CD8-positive, alpha-beta memory T cell (primary cell): ENCODE results near the gene CYLD. TPM values are rescaled to one million over a fixed set of nuclear protein-coding genes. Genes with fewer than 3 reads are reported as not detected.

Experiments
- CTCF ChIA-PET: fragments of 350-600 bp; sonication (Branson Sonifier 250); formaldehyde crosslinking; loops from one replicate; lab custom pipeline; 2021; ENCODE audit warnings: antibody characterized with exemption; lab: Charles Lee
- POLR2A ChIA-PET: fragments of 350-600 bp; sonication (Branson Sonifier 250); formaldehyde crosslinking; loops from one replicate; lab custom pipeline; 2021; ENCODE audit warnings: antibody characterized with exemption; lab: Charles Lee
- DNase-seq, 5 donors: peaks; one replicate each; pipeline versions ENCODE4 v3.0.0 to v3.0.0-alpha.2; 2020 to 2022; ENCODE audit warnings: mixed read lengths in 1 of 5
- H3K27ac ChIP-seq: one replicate; pipeline ENCODE4 v1.7.0; 2013; ENCODE audit warnings: low read depth, mild to moderate bottlenecking, low read length, moderate library complexity
- H3K27me3 ChIP-seq: 2 replicates; pipeline ENCODE4 v1.7.0; 2013; ENCODE audit warnings: low read length, mild to moderate bottlenecking; ENCODE audit not compliant: insufficient read depth, poor library complexity, severe bottlenecking
- H3K36me3 ChIP-seq: 2 replicates; pipeline ENCODE4 v1.7.0; 2013; ENCODE audit warnings: mild to moderate bottlenecking, low read length, moderate library complexity; ENCODE audit not compliant: insufficient read depth
- H3K4me1 ChIP-seq: 2 replicates; pipeline ENCODE4 v1.7.0; 2013; ENCODE audit warnings: mild to moderate bottlenecking, low read length, moderate library complexity; ENCODE audit not compliant: insufficient read depth
- H3K4me3 ChIP-seq: 2 replicates; pipeline ENCODE4 v1.7.0; 2013; ENCODE audit warnings: mild to moderate bottlenecking, low read length
- H3K9me3 ChIP-seq: 2 replicates; pipeline ENCODE4 v1.7.0; 2013; ENCODE audit warnings: mild to moderate bottlenecking, low read length
- H3K27ac Mint-ChIP-seq, 8 donors: one replicate each; pipeline ENCODE4 v1.8.0; 2020 to 2021; ENCODE audit warnings: mixed read lengths in 8 of 8, mild to moderate bottlenecking in 6 of 8, inconsistent platforms in 3 of 8, moderate library complexity in 3 of 8
- H3K27me3 Mint-ChIP-seq, 2 donors: one replicate each; pipeline ENCODE4 v1.8.0; 2020 to 2021; ENCODE audit warnings: mixed read lengths in 2 of 2, mild to moderate bottlenecking in 1 of 2, moderate library complexity in 1 of 2
- H3K36me3 Mint-ChIP-seq, 3 donors: one replicate each; pipeline ENCODE4 v1.8.0; 2020 to 2021; ENCODE audit warnings: mixed read lengths in 3 of 3, inconsistent platforms in 1 of 3, mild to moderate bottlenecking in 1 of 3
- H3K4me1 Mint-ChIP-seq, 3 donors: one replicate each; pipeline ENCODE4 v1.8.0; 2020 to 2021; ENCODE audit warnings: mixed read lengths in 3 of 3, inconsistent platforms in 1 of 3, mild to moderate bottlenecking in 1 of 3
- H3K4me3 Mint-ChIP-seq, 7 donors: one replicate each; pipeline ENCODE4 v1.8.0; 2020 to 2021; ENCODE audit warnings: mixed read lengths in 7 of 7, mild to moderate bottlenecking in 6 of 7, moderate library complexity in 4 of 7, inconsistent platforms in 2 of 7
- H3K9me3 Mint-ChIP-seq, 5 donors: one replicate each; pipeline ENCODE4 v1.8.0; 2020 to 2022; ENCODE audit warnings: mixed read lengths in 5 of 5, mild to moderate bottlenecking in 3 of 5, moderate library complexity in 2 of 5, inconsistent platforms in 1 of 5
- polyA plus RNA-seq: library from polyadenylated mRNA; unstranded; fragments of 300-500 nt; fragmentation: Illumina TruSeq; gene quantifications from one replicate; pipeline ENCODE4 v1.2.3, GENCODE V29; 2021
- total RNA-seq, 2 experiments: library from RNA; stranded (reverse); gene quantifications; one replicate each; pipeline ENCODE4 v1.2.3, GENCODE V29; 2021

CYLD gene
- total and polyA plus RNA-seq, 3 experiments from 2014 or later = 105 to 152 (median 144) TPM

DNA sequence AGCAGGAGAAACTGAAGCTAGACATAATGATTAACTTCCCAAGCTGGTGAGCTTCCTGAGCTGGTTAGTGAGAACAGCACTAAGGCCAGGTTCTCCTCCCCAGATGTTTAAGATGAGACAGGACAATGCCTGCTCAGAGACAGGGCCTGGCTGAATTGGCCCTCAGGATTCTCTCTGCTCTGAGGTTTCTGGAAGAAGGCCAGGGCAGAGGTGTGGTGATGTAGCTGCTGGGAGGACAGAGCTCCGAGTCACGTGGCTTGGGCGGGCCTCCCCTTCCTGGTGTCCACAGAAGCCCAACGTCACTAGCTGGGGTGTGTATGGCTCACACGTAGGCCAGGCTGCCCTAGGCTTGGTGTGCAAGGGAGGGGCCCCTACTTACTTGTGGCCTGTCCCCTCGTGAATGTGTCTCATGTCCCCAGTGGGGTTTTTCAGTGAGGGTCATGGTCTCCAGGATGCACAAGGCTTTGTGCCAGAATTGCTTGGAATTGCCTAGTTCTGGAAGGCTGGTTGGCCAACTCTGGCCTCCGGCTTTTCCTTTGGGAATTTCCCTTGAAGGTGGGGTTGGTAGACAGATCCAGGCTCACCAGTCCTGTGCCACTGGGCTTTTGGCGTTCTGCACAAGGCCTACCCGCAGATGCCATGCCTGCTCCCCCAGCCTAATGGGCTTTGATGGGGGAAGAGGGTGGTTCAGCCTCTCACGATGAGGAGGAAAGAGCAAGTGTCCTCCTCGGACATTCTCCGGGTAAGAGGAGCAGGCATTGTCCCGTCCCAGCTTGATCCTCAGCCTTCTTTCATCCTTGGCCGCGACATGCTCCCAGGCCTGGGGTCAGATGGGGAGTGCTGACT lies 45.1 kb upstream of the CYLD start:
- Histone ChIP-seq H3K36me3 (no peaks in the 10 kb centered on the region), H3K27me3 (no peaks in the 10 kb centered on the region), H3K9me3 (no peaks in the 10 kb centered on the region), H3K4me1 (peaks cover 57% of the 10 kb centered on the region), H3K4me3 (peak overlapping the region; percentile 1), H3K27ac (peak overlapping the region; percentile 78)
- H3K27me3 Mint-ChIP-seq = peaks cover 0 to 3% of the 10 kb centered on the region in 2 donors
- peak overlapping the region; percentile 94 to 99 (median 98) for H3K27ac Mint-ChIP-seq
- peak overlapping the region; percentile 86 to 95 (median 93) for H3K4me3 Mint-ChIP-seq
- ChIA-PET POLR2A (interaction anchor here (1.3 to 3.7 kb wide), 6 partner anchors 10 to 48 kb away, joined by 3 to 16 read pairs (median 6); partner anchors contain the start of genes CYLD and SNX20), CTCF (interaction anchor here (0.7 to 8.1 kb wide), 6 partner anchors 11 to 110 kb away, joined by 3 to 51 read pairs (median 4); partner anchors contain the start of gene CYLD)
- DNase-seq = peak in 4 of 5 donors; percentile 30 to 81 (median 52)
- peaks cover 58 to 75% (median 71%) of the 10 kb centered on the region in 3 donors for H3K4me1 Mint-ChIP-seq
- H3K36me3 Mint-ChIP-seq = peaks cover 2 to 7% (median 3%) of the 10 kb centered on the region in 3 donors
- H3K9me3 Mint-ChIP-seq = no peaks in the 10 kb centered on the region

DNA sequence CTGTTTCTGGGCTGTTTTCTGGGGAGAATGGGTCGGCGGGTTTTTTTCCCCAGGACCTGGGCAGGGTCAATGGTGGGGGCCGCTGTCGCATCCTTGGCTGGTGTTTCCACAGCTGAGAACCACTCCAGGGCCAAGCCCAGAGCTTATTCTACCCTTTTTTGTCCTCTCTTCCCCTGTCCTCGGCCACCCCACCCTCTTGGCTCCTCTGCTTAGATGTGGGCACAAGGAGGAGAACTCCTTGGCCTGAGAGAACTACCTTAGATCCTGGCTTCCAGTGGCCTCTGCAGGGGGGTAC lies 44.5 kb upstream of the CYLD start:
- DNase-seq = no peak
- ChIA-PET CTCF (interaction anchor here (1.1 to 8.1 kb wide), 6 partner anchors 11 to 109 kb away, joined by 3 to 51 read pairs (median 4); no protein-coding TSS in a partner anchor), POLR2A (interaction anchor here (1.3 to 3.7 kb wide), 5 partner anchors 11 to 47 kb away, joined by 3 to 16 read pairs (median 5); partner anchors contain the start of genes CYLD and SNX20)
- Mint-ChIP-seq H3K36me3 (peaks cover 2 to 7% (median 3%) of the 10 kb centered on the region in 3 donors), H3K27me3 (peaks cover 0 to 3% of the 10 kb centered on the region in 2 donors), H3K4me1 (peaks cover 56 to 74% (median 71%) of the 10 kb centered on the region in 3 donors), H3K4me3 (peak overlapping the region; percentile 91 to 97 (median 94)), H3K27ac (peak overlapping the region; percentile 94 to 99 (median 98)), H3K9me3 (no peaks in the 10 kb centered on the region)
- Histone ChIP-seq H3K36me3 (no peaks in the 10 kb centered on the region), H3K9me3 (no peaks in the 10 kb centered on the region), H3K27me3 (no peaks in the 10 kb centered on the region), H3K27ac (peak overlapping the region; percentile 78), H3K4me3 (peak overlapping the region; percentile 75), H3K4me1 (peaks cover 57% of the 10 kb centered on the region)

GRCh38 chr16:50697881-50698767 lies 43.8 kb upstream of the CYLD start:
- POLR2A ChIA-PET = interaction anchor here (1.0 to 3.7 kb wide), 5 partner anchors 15 to 632 kb away, joined by 4 to 16 read pairs (median 5); partner anchors contain the start of genes HEATR3 and SNX20
- Histone ChIP-seq H3K27me3 (no peaks in the 10 kb centered on the region), H3K4me3 (peak overlapping the region; percentile 75), H3K9me3 (no peaks in the 10 kb centered on the region), H3K27ac (peak overlapping the region; percentile 78), H3K4me1 (peaks cover 57% of the 10 kb centered on the region), H3K36me3 (no peaks in the 10 kb centered on the region)
- CTCF ChIA-PET = interaction anchor here (1.1 to 8.1 kb wide), 6 partner anchors 17 to 108 kb away, joined by 3 to 51 read pairs (median 4); partner anchors contain the start of gene CYLD
- H3K36me3 Mint-ChIP-seq = peaks cover 2 to 7% (median 3%) of the 10 kb centered on the region in 3 donors
- DNase-seq = peak in 3 of 5 donors; percentile 24 to 57 (median 50)
- H3K9me3 Mint-ChIP-seq = peaks cover 0 to 2% (median 0%) of the 10 kb centered on the region in 5 donors
- H3K27ac Mint-ChIP-seq = peak overlapping the region; percentile 94 to 99 (median 98)
- H3K4me3 Mint-ChIP-seq = peak overlapping the region; percentile 91 to 97 (median 94)
- H3K4me1 Mint-ChIP-seq = peaks cover 51 to 71% (median 66%) of the 10 kb centered on the region in 3 donors
- H3K27me3 Mint-ChIP-seq = peaks cover 0 to 1% of the 10 kb centered on the region in 2 donors

DNA sequence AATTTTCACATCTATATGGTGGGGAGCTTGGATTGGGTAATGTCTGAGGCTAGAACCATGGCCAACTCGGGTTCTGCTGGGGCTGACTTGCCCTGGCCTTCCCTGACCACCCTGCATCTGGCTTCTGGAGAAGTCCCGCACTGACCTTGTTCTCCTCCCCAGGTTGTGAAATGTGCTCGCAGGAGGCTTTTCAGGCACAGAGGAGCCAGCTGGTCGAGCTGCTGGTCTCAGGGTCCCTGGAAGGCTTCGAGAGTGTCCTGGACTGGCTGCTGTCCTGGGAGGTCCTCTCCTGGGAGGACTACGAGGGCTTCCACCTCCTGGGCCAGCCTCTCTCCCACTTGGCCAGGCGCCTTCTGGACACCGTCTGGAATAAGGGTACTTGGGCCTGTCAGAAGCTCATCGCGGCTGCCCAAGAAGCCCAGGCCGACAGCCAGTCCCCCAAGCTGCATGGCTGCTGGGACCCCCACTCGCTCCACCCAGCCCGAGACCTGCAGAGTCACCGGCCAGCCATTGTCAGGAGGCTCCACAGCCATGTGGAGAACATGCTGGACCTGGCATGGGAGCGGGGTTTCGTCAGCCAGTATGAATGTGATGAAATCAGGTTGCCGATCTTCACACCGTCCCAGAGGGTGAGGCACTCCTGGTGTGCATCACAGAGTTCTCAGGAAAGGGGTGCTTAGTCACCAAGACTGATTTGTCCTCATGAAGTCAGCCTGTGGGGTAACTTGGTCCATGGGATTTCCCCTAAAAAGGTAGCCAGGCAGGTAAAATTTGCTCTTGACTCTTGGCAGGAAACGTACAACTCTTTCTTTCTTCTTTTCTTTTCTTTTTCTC lies 42.3 kb upstream of the CYLD start:
- Histone ChIP-seq H3K4me1 (peaks cover 47% of the 10 kb centered on the region), H3K4me3 (no peak overlapping the region), H3K36me3 (no peaks in the 10 kb centered on the region), H3K9me3 (peaks cover 9% of the 10 kb centered on the region), H3K27me3 (no peaks in the 10 kb centered on the region), H3K27ac (no peak overlapping the region)
- peaks cover 0 to 1% of the 10 kb centered on the region in 2 donors for H3K27me3 Mint-ChIP-seq
- CTCF ChIA-PET = interaction anchor here (1.3 to 8.1 kb wide), 3 partner anchors 32 to 106 kb away, joined by 3 to 51 read pairs (median 5); partner anchors contain the start of gene CYLD
- peak overlapping the region; percentile 10 to 97 (median 84) for H3K4me3 Mint-ChIP-seq
- H3K27ac Mint-ChIP-seq = peak overlapping the region; percentile 51 to 99 (median 97)
- H3K4me1 Mint-ChIP-seq = peaks cover 42 to 62% (median 55%) of the 10 kb centered on the region in 3 donors
- no peak for DNase-seq
- peaks cover 3 to 14% (median 9%) of the 10 kb centered on the region in 5 donors for H3K9me3 Mint-ChIP-seq
- peaks cover 2 to 13% (median 12%) of the 10 kb centered on the region in 3 donors for H3K36me3 Mint-ChIP-seq
- POLR2A ChIA-PET = interaction anchor here (3.7 kb wide), 1 partner anchor 18 kb away, joined by 16 read pairs; the partner anchor contains the start of gene SNX20

- Histone ChIP-seq H3K27ac (no peak overlapping the region), H3K36me3 (no peaks in the 10 kb centered on the region), H3K27me3 (no peaks in the 10 kb centered on the region), H3K9me3 (peaks cover 10% of the 10 kb centered on the region), H3K4me3 (no peak overlapping the region), H3K4me1 (peaks cover 23% of the 10 kb centered on the region)
- CTCF ChIA-PET = interaction anchor here (1.1 to 8.1 kb wide), 5 partner anchors 16 to 104 kb away, joined by 3 to 51 read pairs (median 4); no protein-coding TSS in a partner anchor
- peaks cover 9 to 27% (median 17%) of the 10 kb centered on the region in 5 donors for H3K9me3 Mint-ChIP-seq
- no peak overlapping the region for H3K4me3 Mint-ChIP-seq
- peaks cover 14 to 30% (median 27%) of the 10 kb centered on the region in 3 donors for H3K4me1 Mint-ChIP-seq
- DNase-seq = no peak
- H3K36me3 Mint-ChIP-seq = peaks cover 11 to 23% (median 22%) of the 10 kb centered on the region in 3 donors
- peak overlapping the region in 2 of 8 donors; percentile 52 to 62 for H3K27ac Mint-ChIP-seq
- H3K27me3 Mint-ChIP-seq = peaks cover 0 to 1% of the 10 kb centered on the region in 2 donors
- POLR2A ChIA-PET = no interaction called here
These were observed 39.2 kb upstream of the CYLD start for GRCh38 chr16:50702725-50703124.

GRCh38 chr16:50704245-50704644 lies 37.6 kb upstream of the CYLD start:
- Mint-ChIP-seq H3K4me3 (no peak overlapping the region), H3K4me1 (peaks cover 9 to 29% (median 26%) of the 10 kb centered on the region in 3 donors), H3K27me3 (peaks cover 0 to 1% of the 10 kb centered on the region in 2 donors), H3K27ac (no peak overlapping the region), H3K9me3 (peaks cover 9 to 27% (median 17%) of the 10 kb centered on the region in 5 donors), H3K36me3 (peaks cover 14 to 23% (median 19%) of the 10 kb centered on the region in 3 donors)
- no peak for DNase-seq
- H3K4me3 ChIP-seq = no peak overlapping the region
- POLR2A ChIA-PET = no interaction called here
- H3K36me3 ChIP-seq = no peaks in the 10 kb centered on the region
- H3K27ac ChIP-seq = no peak overlapping the region
- H3K4me1 ChIP-seq = peaks cover 16% of the 10 kb centered on the region
- H3K27me3 ChIP-seq = no peaks in the 10 kb centered on the region
- H3K9me3 ChIP-seq = peaks cover 10% of the 10 kb centered on the region
- CTCF ChIA-PET = interaction anchor here (1.7 kb wide), 1 partner anchor 102 kb away, joined by 5 read pairs; no protein-coding TSS in a partner anchor
